Neuronal stem cell (in vitro differentiated cells): ENCODE measurements around the gene GKN2.

Experiments
- DNase-seq: peaks from one replicate; pipeline ENCODE4 v3.0.0-alpha.2; 2013; ENCODE audit warnings: low spot score
- H2AFZ ChIP-seq: one replicate; pipeline ENCODE4 v1.6.1; 2013; ENCODE audit warnings: mild to moderate bottlenecking, low read length, inconsistent platforms
- H2AK5ac ChIP-seq: 2 replicates; pipeline ENCODE4 v1.6.1; 2013; ENCODE audit warnings: low read depth, mild to moderate bottlenecking, inconsistent platforms, low read length, moderate library complexity, mixed read lengths
- H2BK120ac ChIP-seq: 2 replicates; pipeline ENCODE4 v1.6.1; 2013; ENCODE audit warnings: low read depth, mild to moderate bottlenecking, inconsistent platforms, low read length, moderate library complexity, mixed read lengths
- H2BK12ac ChIP-seq: one replicate; pipeline ENCODE4 v1.6.1; 2013; ENCODE audit warnings: low read length, inconsistent platforms
- H2BK15ac ChIP-seq: 2 replicates; pipeline ENCODE4 v1.6.1; 2013; ENCODE audit warnings: mild to moderate bottlenecking, low read length, inconsistent platforms, mixed read lengths
- H2BK5ac ChIP-seq: one replicate; pipeline ENCODE4 v1.6.1; 2013; ENCODE audit warnings: inconsistent platforms, mild to moderate bottlenecking, low read length, moderate library complexity
- H3K14ac ChIP-seq: one replicate; pipeline ENCODE4 v1.6.1; 2013; ENCODE audit warnings: low read length, inconsistent platforms
- H3K18ac ChIP-seq: 2 replicates; pipeline ENCODE4 v1.6.1; 2013; ENCODE audit warnings: low read length, inconsistent platforms
- H3K23ac ChIP-seq: 2 replicates; pipeline ENCODE4 v1.6.1; 2013; ENCODE audit warnings: low read depth, mild to moderate bottlenecking, mixed read lengths, low read length, inconsistent platforms; ENCODE audit not compliant: poor library complexity
- H3K27ac ChIP-seq: replicated peaks from 3 replicates; pipeline ENCODE4 v1.5.1; 2013; ENCODE audit warnings: low read length, inconsistent platforms
- H3K27me3 ChIP-seq, 3 experiments: 2 replicates each; pipeline ENCODE4 v1.6.1; 2013; ENCODE audit warnings: low read length in 3 of 3, mild to moderate bottlenecking in 2 of 3, inconsistent platforms in 1 of 3, low read depth in 1 of 3, mixed read lengths in 1 of 3, moderate library complexity in 1 of 3; ENCODE audit not compliant: control insufficient read depth in 3 of 3, insufficient read depth in 3 of 3
- H3K36me3 ChIP-seq, 2 donors: replicated peaks in 1 of 2; 2 replicates each; pipeline ENCODE4 v1.6.1; 2013; ENCODE audit warnings: low read length in 2 of 2; ENCODE audit not compliant: control insufficient read depth in 2 of 2, insufficient read depth in 2 of 2
- H3K4ac ChIP-seq: 2 replicates; pipeline ENCODE4 v1.6.1; 2013; ENCODE audit warnings: inconsistent platforms, mild to moderate bottlenecking, low read length, moderate library complexity
- H3K4me1 ChIP-seq, 2 donors: 1 replicate in 1 of 2; 2 replicates in 1 of 2; pipeline ENCODE4 v1.6.1; 2013; ENCODE audit warnings: low read length in 2 of 2, low read depth in 1 of 2; ENCODE audit not compliant: control insufficient read depth in 2 of 2, insufficient read depth in 1 of 2
- H3K4me2 ChIP-seq: one replicate; pipeline ENCODE4 v1.6.1; 2013; ENCODE audit warnings: mild to moderate bottlenecking, low read length, inconsistent platforms; ENCODE audit not compliant: insufficient read depth, poor library complexity, severe bottlenecking
- H3K4me3 ChIP-seq, 2 donors: 2 replicates each; pipeline ENCODE4 v1.5.1; 2013; ENCODE audit warnings: low read length in 2 of 2, mild to moderate bottlenecking in 2 of 2, inconsistent platforms in 1 of 2, moderate library complexity in 1 of 2
- H3K79me1 ChIP-seq: one replicate; pipeline ENCODE4 v1.6.1; 2013; ENCODE audit warnings: low read depth, mild to moderate bottlenecking, inconsistent platforms, low read length, moderate library complexity
- H3K9ac ChIP-seq: one replicate; pipeline ENCODE4 v1.6.1; 2013; ENCODE audit warnings: mild to moderate bottlenecking, low read depth, low read length, inconsistent platforms; ENCODE audit not compliant: poor library complexity
- H3K9me3 ChIP-seq, 2 donors: replicated peaks in 1 of 2; 2 replicates each; pipeline versions ENCODE3 to v1.6.1; 2013; ENCODE audit warnings: low read length in 2 of 2, mild to moderate bottlenecking in 2 of 2, inconsistent platforms in 1 of 2, low read depth in 1 of 2, mixed read lengths in 1 of 2, moderate library complexity in 1 of 2; ENCODE audit not compliant: control insufficient read depth in 2 of 2, insufficient read depth in 1 of 2
- H4K8ac ChIP-seq: one replicate; pipeline ENCODE4 v1.6.1; 2013; ENCODE audit warnings: low read depth, mild to moderate bottlenecking, inconsistent platforms, low read length, moderate library complexity
- H4K91ac ChIP-seq: one replicate; pipeline ENCODE4 v1.6.1; 2013; ENCODE audit warnings: low read length, low read depth, mild to moderate bottlenecking, inconsistent platforms; ENCODE audit not compliant: poor library complexity
- WGBS, 2 donors: extraction: QIAGEN DNeasy Blood & Tissue Kit; methylation state at CpG; one replicate each; pipeline ENCODE4 v1.1.7; 2013; ENCODE audit warnings: missing lambda C conversion rate in 2 of 2, mixed read lengths in 1 of 2; ENCODE audit not compliant: insufficient read length in 2 of 2, insufficient replicate concordance in 1 of 2; ENCODE audit errors: extremely low coverage in 2 of 2; 5-methylcytosine and 5-hydroxymethylcytosine counted together

The GKN2 gene

DNA sequence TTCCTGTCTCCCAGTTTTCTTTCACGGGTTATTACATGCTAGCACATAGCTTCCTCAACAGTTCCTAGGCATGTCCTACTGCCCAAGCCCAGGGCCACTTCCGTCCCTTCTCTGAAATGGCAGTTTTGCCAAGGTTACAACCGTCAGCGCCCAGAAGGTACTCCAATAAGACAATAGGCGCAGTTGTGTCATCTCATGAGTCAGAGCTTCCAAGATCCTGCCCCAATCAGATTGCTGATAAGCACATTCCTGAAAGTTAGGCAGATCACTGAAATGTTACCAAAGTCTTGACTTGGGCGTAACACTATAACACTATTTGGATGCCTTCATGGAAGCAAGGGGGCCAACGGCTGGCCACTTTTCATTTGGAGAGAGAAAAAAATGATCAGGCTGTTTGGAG is 34.2 kb downstream of the GKN2 start:
- H3K23ac ChIP-seq, result no peak overlapping the region
- no peak overlapping the region for H3K4me2 ChIP-seq
- no peaks in the 10 kb centered on the region for H3K4me1 ChIP-seq
- no peak overlapping the region for H3K18ac ChIP-seq
- no peak overlapping the region for H3K27ac ChIP-seq
- no peaks in the 10 kb centered on the region for H3K79me1 ChIP-seq
- WGBS, 2 donors, result no CpG with 5 or more reads among the region's 7 CpGs
- H2BK120ac ChIP-seq, result no peak overlapping the region
- no peak overlapping the region for H2AK5ac ChIP-seq
- H4K8ac ChIP-seq, result no peak overlapping the region
- no peak overlapping the region for H3K4ac ChIP-seq
- H3K36me3 ChIP-seq, result no peaks in the 10 kb centered on the region
- H3K4me3 ChIP-seq, result no peak overlapping the region
- H3K9ac ChIP-seq, result no peak overlapping the region
- H4K91ac ChIP-seq, result no peak overlapping the region
- H2AFZ ChIP-seq, result no peak overlapping the region
- H3K27me3 ChIP-seq, result peaks cover 0 to 2% (median 0%) of the 10 kb centered on the region in 3 experiments
- H2BK5ac ChIP-seq, result no peak overlapping the region
- H2BK12ac ChIP-seq, result no peak overlapping the region
- no peak overlapping the region for H2BK15ac ChIP-seq
- no peak for DNase-seq
- H3K14ac ChIP-seq, result no peak overlapping the region
- no peaks in the 10 kb centered on the region for H3K9me3 ChIP-seq

DNA sequence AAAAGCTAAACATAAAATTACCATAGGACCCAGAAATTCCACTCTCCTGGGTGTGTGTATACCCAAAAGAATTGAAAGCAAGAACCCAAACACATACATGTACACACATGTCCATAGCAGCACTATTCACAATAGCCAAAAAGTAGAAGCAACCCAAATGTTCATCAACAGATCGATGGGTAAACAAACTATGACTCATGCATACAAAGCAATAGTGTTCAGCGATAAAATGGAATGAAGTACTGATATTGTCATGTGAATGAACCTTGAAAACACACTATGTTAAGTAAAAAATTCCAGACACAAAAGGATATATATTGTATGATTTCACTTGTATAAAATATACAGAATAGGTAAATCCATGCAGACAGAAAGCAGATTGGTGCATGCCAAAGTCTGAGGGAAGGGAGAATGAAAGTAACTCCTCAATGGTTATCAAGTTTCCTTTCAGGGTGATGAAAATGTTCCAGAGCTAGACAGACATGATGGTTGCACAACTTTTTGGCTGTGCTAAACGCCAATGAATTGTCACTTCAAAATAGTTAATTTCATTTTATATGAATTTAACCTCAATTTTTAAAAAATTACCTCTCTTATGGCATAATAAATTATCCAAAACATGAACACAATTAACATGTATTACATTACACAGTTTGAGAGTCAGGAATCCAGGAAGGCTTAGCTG is 35.5 kb downstream of the GKN2 start:
- H3K27ac ChIP-seq, result no peak overlapping the region
- H2BK12ac ChIP-seq, result no peak overlapping the region
- no peak overlapping the region for H3K14ac ChIP-seq
- H3K36me3 ChIP-seq, result no peaks in the 10 kb centered on the region
- H3K9ac ChIP-seq, result no peak overlapping the region
- no peak overlapping the region for H4K91ac ChIP-seq
- H2AK5ac ChIP-seq, result no peak overlapping the region
- no peak for DNase-seq
- H3K4me2 ChIP-seq, result no peak overlapping the region
- H2BK120ac ChIP-seq, result no peak overlapping the region
- H3K4me3 ChIP-seq, result no peak overlapping the region
- no peak overlapping the region for H3K23ac ChIP-seq
- no CpG with 5 or more reads among the region's 3 CpGs for WGBS, 2 donors
- H3K4ac ChIP-seq, result no peak overlapping the region
- no peak overlapping the region for H2AFZ ChIP-seq
- H3K27me3 ChIP-seq, result peaks cover 0 to 2% (median 0%) of the 10 kb centered on the region in 3 experiments
- no peak overlapping the region for H2BK15ac ChIP-seq
- H3K18ac ChIP-seq, result no peak overlapping the region
- H3K79me1 ChIP-seq, result no peaks in the 10 kb centered on the region
- no peaks in the 10 kb centered on the region for H3K9me3 ChIP-seq
- no peak overlapping the region for H2BK5ac ChIP-seq
- H3K4me1 ChIP-seq, result no peaks in the 10 kb centered on the region
- no peak overlapping the region for H4K8ac ChIP-seq

DNA sequence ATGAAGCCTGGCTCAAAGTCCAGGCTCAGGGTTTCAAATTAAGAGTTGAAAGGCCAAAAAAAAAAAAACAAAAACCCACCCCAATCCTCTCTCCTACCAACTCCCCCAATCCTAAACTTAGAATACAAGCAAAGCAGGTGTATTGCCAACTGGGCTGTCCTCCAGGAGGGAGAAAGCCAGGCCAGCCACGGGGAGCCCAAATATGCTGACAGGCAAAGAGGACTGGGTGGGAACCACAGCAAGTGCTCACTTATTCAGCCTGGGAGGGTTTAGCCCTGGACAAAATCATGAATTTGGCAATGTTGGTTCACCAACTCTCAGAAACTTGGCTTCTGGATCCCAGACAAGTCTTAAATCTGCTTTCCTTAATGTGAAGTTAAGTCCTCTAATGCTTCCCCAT is 36.5 kb downstream of the GKN2 start:
- no peak for DNase-seq
- WGBS, 2 donors, result no CpG with 5 or more reads among the region's 1 CpG

DNA sequence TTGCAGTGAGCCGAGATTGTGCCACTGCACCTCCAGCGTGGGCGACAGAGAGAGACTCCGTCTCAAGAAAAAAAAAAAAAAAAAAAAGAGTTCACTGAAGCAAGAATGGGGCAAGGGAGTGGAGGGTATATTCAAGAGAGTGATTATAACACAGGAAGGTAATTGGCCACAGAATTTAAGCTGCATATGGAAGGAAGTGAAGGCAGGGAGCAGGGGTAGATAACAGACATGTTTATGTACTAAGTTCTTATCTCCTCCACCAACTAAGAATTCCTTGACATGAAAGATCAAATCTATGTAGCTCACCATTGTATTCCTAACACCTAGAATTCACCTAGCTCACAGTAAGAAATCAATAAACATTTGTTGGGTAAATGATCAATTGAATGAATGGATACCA is 37.3 kb downstream of the GKN2 start:
- H3K4me3 ChIP-seq, result no peak overlapping the region
- H4K8ac ChIP-seq, result no peak overlapping the region
- no peak overlapping the region for H3K4ac ChIP-seq
- no peak overlapping the region for H3K23ac ChIP-seq
- no peaks in the 10 kb centered on the region for H3K4me1 ChIP-seq
- no peaks in the 10 kb centered on the region for H3K36me3 ChIP-seq
- no peaks in the 10 kb centered on the region for H3K79me1 ChIP-seq
- no peak overlapping the region for H3K27ac ChIP-seq
- no peak overlapping the region for H3K14ac ChIP-seq
- H2BK120ac ChIP-seq, result no peak overlapping the region
- H2BK12ac ChIP-seq, result no peak overlapping the region
- no peak overlapping the region for H2AFZ ChIP-seq
- H2BK15ac ChIP-seq, result no peak overlapping the region
- H3K4me2 ChIP-seq, result no peak overlapping the region
- WGBS, 2 donors, result no CpG with 5 or more reads among the region's 4 CpGs
- H4K91ac ChIP-seq, result no peak overlapping the region
- H3K18ac ChIP-seq, result no peak overlapping the region
- DNase-seq, result no peak
- no peak overlapping the region for H2BK5ac ChIP-seq
- H2AK5ac ChIP-seq, result no peak overlapping the region
- no peak overlapping the region for H3K9ac ChIP-seq
- H3K9me3 ChIP-seq, result no peaks in the 10 kb centered on the region
- no peaks in the 10 kb centered on the region for H3K27me3 ChIP-seq

More for the DNA sequence above, 36.5 kb downstream of the GKN2 start:
- Histone ChIP-seq H2BK120ac (no peak overlapping the region), H3K9me3 (no peaks in the 10 kb centered on the region), H2BK15ac (no peak overlapping the region), H3K4ac (no peak overlapping the region), H4K91ac (no peak overlapping the region), H3K9ac (no peak overlapping the region), H3K79me1 (no peaks in the 10 kb centered on the region), H2AFZ (no peak overlapping the region), H3K27ac (no peak overlapping the region), H3K23ac (no peak overlapping the region), H3K27me3 (peaks cover 0 to 2% (median 0%) of the 10 kb centered on the region in 3 experiments), H3K4me1 (no peaks in the 10 kb centered on the region), H2BK12ac (no peak overlapping the region), H3K36me3 (no peaks in the 10 kb centered on the region), H4K8ac (no peak overlapping the region), H3K4me3 (no peak overlapping the region), H3K18ac (no peak overlapping the region), H3K14ac (no peak overlapping the region), H3K4me2 (no peak overlapping the region), H2BK5ac (no peak overlapping the region), H2AK5ac (no peak overlapping the region)
